ENCODE data around the gene FIS1. TPM values are rescaled to one million over a fixed set of nuclear protein-coding genes. Genes with fewer than 3 reads are reported as not detected.
A peak's percentile ranks its signal among the peaks of the same experiment; 100 is the strongest.

The FIS1 gene
- total RNA-seq, 1 donor from 2014 or later = 336 TPM

- ATAC-seq (ENCODE audit: poor library complexity) (peak; percentile 5), DNase-seq (no peak)
- intact Hi-C loops (cut with DNase I) = no loop called here
These were observed 6.4 kb downstream of the FIS1 start for GRCh38 chr7:101238226-101239182.

GRCh38 chr7:101237206-101238067 lies 7.4 kb downstream of the FIS1 start, which contains the start of gene CLDN15:
TSS of gene CLDN15 (minus strand) at chr7:101237802. CDS start at chr7:101237581, 221 bp downstream.
- intact Hi-C loops (cut with DNase I) = no loop called here
- ATAC-seq (ENCODE audit: poor library complexity) (peak; percentile 76), DNase-seq (peak; percentile 90)

- intact Hi-C loops (cut with DNase I) = no loop called here
- ATAC-seq (ENCODE audit: poor library complexity) = no peak
- no peak for DNase-seq
These were observed 8.5 kb downstream of the FIS1 start for GRCh38 chr7:101236292-101236835.

GRCh38 chr7:101235522-101235921 lies 9.4 kb downstream of the FIS1 start:
- ATAC-seq (ENCODE audit: poor library complexity) (no peak), DNase-seq (no peak)
- intact Hi-C loops (cut with DNase I) = no loop called here

- intact Hi-C loops (cut with DNase I) = no loop called here
- ATAC-seq (ENCODE audit: poor library complexity) (no peak), DNase-seq (no peak)
These were observed 9.8 kb downstream of the FIS1 start for GRCh38 chr7:101235050-101235449.

GRCh38 chr7:101234636-101235035 lies 10.2 kb downstream of the FIS1 start:
- intact Hi-C loops (cut with DNase I) = no loop called here
- no peak for ATAC-seq (ENCODE audit: poor library complexity)
- no peak for DNase-seq

GRCh38 chr7:101233907-101234547 lies 10.9 kb downstream of the FIS1 start:
- no peak for ATAC-seq (ENCODE audit: poor library complexity)
- DNase-seq = no peak
- intact Hi-C loops (cut with DNase I) = no loop called here

- no peak for DNase-seq
These were observed 12.6 kb downstream of the FIS1 start for GRCh38 chr7:101232141-101232850.

GRCh38 chr7:101231644-101232043 lies 13.2 kb downstream of the FIS1 start:
- intact Hi-C loops (cut with DNase I) = no loop called here
- ATAC-seq (ENCODE audit: poor library complexity) (no peak), DNase-seq (no peak)

More at GRCh38 chr7:101232141-101232850, 12.6 kb downstream of the FIS1 start:
- intact Hi-C loops (cut with DNase I) = no loop called here
- ATAC-seq (ENCODE audit: poor library complexity) = peak; percentile 41

- DNase-seq = no peak
- no peak for ATAC-seq (ENCODE audit: poor library complexity)
- intact Hi-C loops (cut with DNase I) = no loop called here
These were observed 18.2 kb downstream of the FIS1 start for GRCh38 chr7:101226721-101227120.

- intact Hi-C loops (cut with DNase I) = no loop called here
- ATAC-seq (ENCODE audit: poor library complexity) (no peak), DNase-seq (no peak)
These were observed 19.2 kb downstream of the FIS1 start for GRCh38 chr7:101225650-101226049.

GRCh38 chr7:101223528-101223927 lies 21.4 kb downstream of the FIS1 start:
- intact Hi-C loops (cut with DNase I) = no loop called here
- DNase-seq (no peak), ATAC-seq (ENCODE audit: poor library complexity) (no peak)

- ATAC-seq (ENCODE audit: poor library complexity) (no peak), DNase-seq (no peak)
- intact Hi-C loops (cut with DNase I) = no loop called here
These were observed 22.5 kb downstream of the FIS1 start for GRCh38 chr7:101222275-101222830.

GRCh38 chr7:101220295-101220694 lies 24.6 kb downstream of the FIS1 start:
- DNase-seq = no peak
- ATAC-seq (ENCODE audit: poor library complexity) = no peak
- intact Hi-C loops (cut with DNase I) = no loop called here

- intact Hi-C loops (cut with DNase I) = loop anchor here (10.0 kb wide), 1 partner anchor 66 kb away; no protein-coding TSS in a partner anchor
- DNase-seq = no peak
- ATAC-seq (ENCODE audit: poor library complexity) = no peak
These were observed 26.4 kb downstream of the FIS1 start for GRCh38 chr7:101218236-101219125.

GRCh38 chr7:101217388-101218235 lies 27.3 kb downstream of the FIS1 start, which contains the start of the genes PLOD3 and ZNHIT1:
TSS of gene PLOD3 (minus strand) at chr7:101217581. CDS start at chr7:101217274, 307 bp downstream.
TSS of gene ZNHIT1 (plus strand) at chr7:101218165. CDS start at chr7:101218196, 31 bp downstream.
- intact Hi-C loops (cut with DNase I) = loop anchor here (10.0 kb wide), 1 partner anchor 67 kb away; no protein-coding TSS in a partner anchor
- DNase-seq (peak; percentile 98), ATAC-seq (ENCODE audit: poor library complexity) (peak; percentile 94)
